H1 (cell line): ENCODE data around the gene PLPP4. TPM values are rescaled to one million over a fixed set of nuclear protein-coding genes. Genes with fewer than 3 reads are reported as not detected.

Source experiments
- CTCF ChIA-PET: fragments of 300-600 bp; sonication (Branson Sonifier 250); formaldehyde crosslinking; loops from one replicate; lab custom pipeline; 2021; ENCODE audit not compliant: partially characterized antibody; lab: Charles Lee
- POLR2A ChIA-PET: fragments of 300-600 bp; sonication (Branson Sonifier 250); formaldehyde crosslinking; loops from one replicate; lab custom pipeline; 2021; ENCODE audit warnings: inconsistent platforms; ENCODE audit not compliant: partially characterized antibody; lab: Charles Lee
- DNase-seq, 2 experiments: peaks; one replicate each; pipeline versions ENCODE4 v3.0.0 to v3.0.0-alpha.2; 2010 to 2022; ENCODE audit warnings: low spot score in 2 of 2, low read depth in 1 of 2, mixed read lengths in 1 of 2
- FAIRE-seq: peaks from 2 replicates; lab custom pipeline; 2011; peaks lifted over from hg19 to GRCh38; lab: Jason Lieb, UNC
- H2AFZ ChIP-seq: 2 replicates; pipeline ENCODE4 v1.8.1; 2012; ENCODE audit warnings: low read length, inconsistent platforms
- H2AK5ac ChIP-seq: 2 replicates; pipeline ENCODE4 v1.6.1; 2013; ENCODE audit warnings: low read depth, low read length
- H2BK120ac ChIP-seq: replicated peaks from 2 replicates; pipeline ENCODE3; 2013; ENCODE audit warnings: low read depth, low read length, inconsistent platforms
- H2BK12ac ChIP-seq: 2 replicates; pipeline ENCODE4 v1.6.1; 2013; ENCODE audit warnings: low read depth, low read length
- H2BK15ac ChIP-seq: 2 replicates; pipeline ENCODE4 v1.6.1; 2013; ENCODE audit warnings: low read length
- H2BK20ac ChIP-seq: 2 replicates; pipeline ENCODE4 v1.6.1; 2013; ENCODE audit warnings: low read length
- H2BK5ac ChIP-seq: 2 replicates; pipeline ENCODE4 v1.6.1; 2013; ENCODE audit warnings: low read depth, low read length
- H3K14ac ChIP-seq: 2 replicates; pipeline ENCODE4 v1.6.1; 2013; ENCODE audit warnings: inconsistent platforms; ENCODE audit not compliant: insufficient read length
- H3K18ac ChIP-seq: 2 replicates; pipeline ENCODE4 v1.6.1; 2013; ENCODE audit warnings: low read length; ENCODE audit errors: extremely low read depth
- H3K23ac ChIP-seq: 2 replicates; pipeline ENCODE4 v1.6.1; 2013; ENCODE audit warnings: inconsistent platforms; ENCODE audit not compliant: insufficient read length
- H3K23me2 ChIP-seq: 2 replicates; pipeline ENCODE4 v1.6.1; 2013; ENCODE audit warnings: low read depth, low read length
- H3K27ac ChIP-seq: 2 replicates; pipeline ENCODE4 v1.6.1; 2011; ENCODE audit warnings: low read depth, low read length, inconsistent platforms
- H3K27me3 ChIP-seq, 4 experiments: replicated peaks in 1 of 4; 1 replicate in 1 of 4; 2 replicates in 3 of 4; pipeline versions ENCODE4 v1.6.1 to v1.8.1; 2011 to 2013; ENCODE audit warnings: low read length in 3 of 4, mild to moderate bottlenecking in 3 of 4, inconsistent platforms in 2 of 4, mixed read lengths in 2 of 4, moderate library complexity in 1 of 4; ENCODE audit not compliant: control insufficient read depth in 3 of 4, insufficient read depth in 3 of 4; ENCODE audit errors: extremely low read depth in 1 of 4
- H3K36me3 ChIP-seq, 4 experiments: 2 replicates each; pipeline versions ENCODE4 v1.6.1 to v1.8.1; 2011 to 2013; ENCODE audit warnings: mild to moderate bottlenecking in 4 of 4, low read length in 3 of 4, moderate library complexity in 2 of 4, control low read depth in 1 of 4, inconsistent platforms in 1 of 4; ENCODE audit not compliant: insufficient read depth in 4 of 4, control insufficient read depth in 2 of 4
- H3K4ac ChIP-seq: replicated peaks from 2 replicates; pipeline ENCODE3; 2013; ENCODE audit warnings: low read length, low read depth, mixed read lengths, inconsistent platforms; ENCODE audit not compliant: insufficient read length
- H3K4me1 ChIP-seq, 4 experiments: replicated peaks in 1 of 4; 1 replicate in 1 of 4; 2 replicates in 3 of 4; pipeline versions ENCODE4 v1.6.1 to v1.8.1; 2011 to 2013; ENCODE audit warnings: low read length in 3 of 4, inconsistent platforms in 2 of 4, mixed read lengths in 1 of 4; ENCODE audit not compliant: insufficient read depth in 4 of 4, control insufficient read depth in 3 of 4
- H3K4me2 ChIP-seq, 2 experiments: 2 replicates each; pipeline versions ENCODE4 v1.6.1 to v1.8.1; 2011 to 2013; ENCODE audit warnings: low read depth in 2 of 2, low read length in 2 of 2, control low read depth in 1 of 2, inconsistent platforms in 1 of 2, mild to moderate bottlenecking in 1 of 2; ENCODE audit not compliant: insufficient read depth in 1 of 2
- H3K4me3 ChIP-seq, 4 experiments: fragments of 200-600, 300-600 bp in 1 of 4; sonication (generic), shearing (Covaris generic), sonication (Bioruptor Twin) in 1 of 4; 2 replicates each; pipeline versions ENCODE4 v1.5.1 to v1.8.1; 2011 to 2016; ENCODE audit warnings: low read length in 4 of 4, low read depth in 3 of 4, control low read depth in 2 of 4, inconsistent platforms in 2 of 4, mild to moderate bottlenecking in 2 of 4, mixed read lengths in 1 of 4, moderate library complexity in 1 of 4; ENCODE audit not compliant: insufficient read depth in 2 of 4; ENCODE audit errors: extremely low read depth in 1 of 4
- H3K56ac ChIP-seq: replicated peaks from 2 replicates; pipeline ENCODE3; 2013; ENCODE audit warnings: low read depth, mild to moderate bottlenecking, mixed read lengths, low read length, inconsistent platforms; ENCODE audit not compliant: insufficient read length
- H3K79me1 ChIP-seq: 2 replicates; pipeline ENCODE4 v1.6.1; 2013; ENCODE audit warnings: low read depth, low read length, control low read depth
- H3K79me2 ChIP-seq, 2 experiments: 2 replicates each; pipeline versions ENCODE4 v1.6.1 to v1.8.1; 2012 to 2013; ENCODE audit warnings: low read length in 2 of 2, mild to moderate bottlenecking in 2 of 2, inconsistent platforms in 1 of 2; ENCODE audit not compliant: insufficient read depth in 2 of 2, control insufficient read depth in 1 of 2
- H3K9ac ChIP-seq, 4 experiments: replicated peaks in 1 of 4; 1 replicate in 1 of 4; 2 replicates in 3 of 4; pipeline versions ENCODE4 v1.6.1 to v1.8.1; 2011 to 2013; ENCODE audit warnings: low read depth in 3 of 4, low read length in 3 of 4, control low read depth in 2 of 4, mild to moderate bottlenecking in 2 of 4, moderate library complexity in 2 of 4, inconsistent platforms in 1 of 4; ENCODE audit errors: extremely low read depth in 1 of 4
- H3K9me3 ChIP-seq, 2 experiments: 2 replicates each; pipeline versions ENCODE4 v1.6.1 to v1.8.1; 2012 to 2013; ENCODE audit warnings: mild to moderate bottlenecking in 2 of 2, moderate library complexity in 2 of 2, control low read depth in 1 of 2, inconsistent platforms in 1 of 2, low read depth in 1 of 2, low read length in 1 of 2, mixed read lengths in 1 of 2; ENCODE audit not compliant: insufficient read depth in 2 of 2
- H4K20me1 ChIP-seq, 2 experiments: replicated peaks in 1 of 2; 2 replicates each; pipeline versions ENCODE3 to v1.8.1; 2011 to 2013; ENCODE audit warnings: inconsistent platforms in 2 of 2, low read length in 2 of 2, mild to moderate bottlenecking in 1 of 2; ENCODE audit not compliant: insufficient read depth in 2 of 2, control insufficient read depth in 1 of 2
- H4K5ac ChIP-seq: 2 replicates; pipeline ENCODE4 v1.6.1; 2013; ENCODE audit warnings: low read length, low read depth, mixed read lengths, inconsistent platforms; ENCODE audit not compliant: insufficient read length
- H4K8ac ChIP-seq: 2 replicates; pipeline ENCODE4 v1.8.0; 2013; ENCODE audit warnings: mild to moderate bottlenecking, moderate library complexity, low read length, inconsistent platforms; ENCODE audit not compliant: insufficient read depth; ENCODE audit errors: extremely low read depth
- H4K91ac ChIP-seq: replicated peaks from 2 replicates; pipeline ENCODE3; 2013; ENCODE audit warnings: low read length, mixed read lengths, inconsistent platforms; ENCODE audit not compliant: insufficient read length
- CREB1 ChIP-seq: IDR thresholded peaks from 2 replicates; pipeline ENCODE4 v1.6.1; 2012; ENCODE audit warnings: inconsistent platforms
- KDM1A ChIP-seq: fragments of 200-600, 300-600 bp; sonication (generic); IDR thresholded peaks from 2 replicates; pipeline ENCODE4 v1.7.1; 2016; ENCODE audit warnings: mild to moderate bottlenecking, low read length, borderline replicate concordance
- MAFK ChIP-seq: IDR thresholded peaks from 2 replicates; pipeline ENCODE4 v1.6.1; 2012; ENCODE audit warnings: low read depth, mild to moderate bottlenecking, improper control_type of control experiment, low read length
- SP2 ChIP-seq: IDR thresholded peaks from 2 replicates; pipeline ENCODE4 v1.6.1; 2012; ENCODE audit warnings: mild to moderate bottlenecking, low read length, inconsistent platforms
- WGBS, 2 experiments: shearing (Covaris generic) in 1 of 2; methylation state at CpG; one replicate each; pipeline versions ENCODE4 v1.1.6 to v1.1.7; 2013 to 2015; ENCODE audit warnings: low lambda C conversion rate in 2 of 2, mixed read lengths in 2 of 2, inconsistent platforms in 1 of 2, low coverage in 1 of 2, missing lambda C conversion rate in 1 of 2; ENCODE audit not compliant: insufficient replicate concordance in 2 of 2, insufficient coverage in 1 of 2, insufficient read length in 1 of 2; ENCODE audit errors: extremely low coverage in 1 of 2, missing lambda C conversion rate in 1 of 2; 5-methylcytosine and 5-hydroxymethylcytosine counted together
- polyA plus RNA-seq, 7 experiments: library from polyadenylated mRNA; depleted of rRNA in 3 of 7; stranded (reverse) in 5 of 7; unstranded in 2 of 7; fragments of >200 nt in 5 of 7; fragments of 200-250 nt in 2 of 7; gene quantifications; 1 replicate in 5 of 7; 2 replicates in 1 of 7; 4 replicates in 1 of 7; pipeline versions ENCODE4 v1.2.1 to v1.2.3, GENCODE V29; 2011 to 2013; ENCODE audit warnings: missing spikeins in 2 of 7, mixed read lengths in 2 of 7
- total RNA-seq: library from RNA; stranded (reverse); fragmentation: NEBNext Ultra II Directional; extraction: Animal tissue kit (Norgen Biotek cat#: 25700); gene quantifications from 2 replicates; pipeline ENCODE4 v1.2.1, GENCODE V29; 2021
- TF ChIP-seq, protein P1 (sequence below): IDR thresholded peaks from 2 replicates; pipeline ENCODE4 v1.6.1; 2011; ENCODE audit warnings: low read length, improper control_type of control experiment

PLPP4 gene
- total and polyA plus RNA-seq, 2 of the 8 experiments (the other 6 are each of a cell fraction or from before 2014, with no cell fraction given) = 0.30 TPM; not detected in 1

GRCh38 chr10:120527691-120528090 lies 70.7 kb downstream of the PLPP4 start:
- 87% methylated on average over 2 of the region's 3 CpGs; no CpG with 5 or more reads in 1 of the 2 experiments for WGBS, 2 experiments
- Histone ChIP-seq H3K56ac (no peak overlapping the region), H4K91ac (no peak overlapping the region), H3K27me3 (no peaks in the 10 kb centered on the region; a peak in 1 of 7 replicates), H3K4me2 (no peak overlapping the region), H3K36me3 (no peaks in the 10 kb centered on the region), H2BK15ac (no peak overlapping the region), H2BK12ac (no peak overlapping the region), H3K79me1 (no peaks in the 10 kb centered on the region), H3K18ac (no peak overlapping the region), H3K9me3 (no peaks in the 10 kb centered on the region), H2AK5ac (no peak overlapping the region), H2BK120ac (no peak overlapping the region), H3K4me3 (no peak overlapping the region), H2BK20ac (no peak overlapping the region), H2AFZ (no peak overlapping the region), H4K8ac (no peak overlapping the region), H3K23ac (no peak overlapping the region), H4K5ac (no peak overlapping the region), H3K14ac (no peak overlapping the region), H4K20me1 (no peaks in the 10 kb centered on the region), H3K4ac (no peak overlapping the region), H3K4me1 (no peaks in the 10 kb centered on the region), H3K27ac (no peak overlapping the region), H3K23me2 (no peaks in the 10 kb centered on the region), H3K9ac (no peak overlapping the region), H3K79me2 (no peaks in the 10 kb centered on the region), H2BK5ac (no peak overlapping the region)
- FAIRE-seq = no peak
- TF ChIP-seq, protein P1, sequence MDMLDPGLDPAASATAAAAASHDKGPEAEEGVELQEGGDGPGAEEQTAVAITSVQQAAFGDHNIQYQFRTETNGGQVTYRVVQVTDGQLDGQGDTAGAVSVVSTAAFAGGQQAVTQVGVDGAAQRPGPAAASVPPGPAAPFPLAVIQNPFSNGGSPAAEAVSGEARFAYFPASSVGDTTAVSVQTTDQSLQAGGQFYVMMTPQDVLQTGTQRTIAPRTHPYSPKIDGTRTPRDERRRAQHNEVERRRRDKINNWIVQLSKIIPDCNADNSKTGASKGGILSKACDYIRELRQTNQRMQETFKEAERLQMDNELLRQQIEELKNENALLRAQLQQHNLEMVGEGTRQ = no peak
- TF ChIP-seq CREB1 (no peak), KDM1A (no peak), SP2 (no peak), MAFK (no peak)
- no peak for DNase-seq
- ChIA-PET POLR2A (no interaction called here), CTCF (no interaction called here)
